Karpas-422 (cell line): ENCODE results near the gene INTS2. TPM values are rescaled to one million over a fixed set of nuclear protein-coding genes. Genes with fewer than 3 reads are reported as not detected.
A peak's percentile ranks its signal among the peaks of the same experiment; 100 is the strongest.
"Not testable (repeated sequence)": the region's sequence is repeated elsewhere in the genome, so short reads cannot be mapped to it uniquely, and the experiment has no call there.

Source experiments
- DNase-seq: peaks from one replicate; pipeline ENCODE4 v3.0.0-alpha.2; 2015
- H2AFZ ChIP-seq: fragments of 200-600 bp; sonication (generic); 2 replicates; pipeline ENCODE4 v1.6.1; 2014; ENCODE audit warnings: antibody characterized with exemption, low read length, mixed read lengths
- H3K27ac ChIP-seq: fragments of 200-600 bp; sonication (generic); 2 replicates; pipeline ENCODE4 v1.5.1; 2014; ENCODE audit warnings: mild to moderate bottlenecking, low read length, moderate library complexity
- H3K27me3 ChIP-seq: fragments of 200-600 bp; sonication (generic); 2 replicates; pipeline ENCODE4 v1.6.1; 2014; ENCODE audit warnings: low read length, mixed read lengths
- H3K36me3 ChIP-seq: fragments of 200-600 bp; sonication (generic); 2 replicates; pipeline ENCODE4 v1.6.1; 2014; ENCODE audit warnings: low read length, mixed read lengths; ENCODE audit not compliant: insufficient read depth
- H3K4me1 ChIP-seq: fragments of 200-600 bp; sonication (generic); 2 replicates; pipeline ENCODE4 v1.6.1; 2014; ENCODE audit warnings: mild to moderate bottlenecking, low read length, mixed read lengths
- H3K4me2 ChIP-seq: fragments of 200-600 bp; sonication (generic); 2 replicates; pipeline ENCODE4 v1.6.1; 2014; ENCODE audit warnings: low read length, low read depth, mild to moderate bottlenecking; ENCODE audit not compliant: poor library complexity, severe bottlenecking
- H3K4me3 ChIP-seq: fragments of 200-600 bp; sonication (generic); 2 replicates; pipeline ENCODE4 v1.5.1; 2014; ENCODE audit warnings: mild to moderate bottlenecking, antibody characterized with exemption, low read length, mixed read lengths
- H3K79me2 ChIP-seq: fragments of 200-600 bp; sonication (generic); 2 replicates; pipeline ENCODE4 v1.6.1; 2014; ENCODE audit warnings: mild to moderate bottlenecking, low read length, mixed read lengths
- H3K9ac ChIP-seq: fragments of 200-600 bp; sonication (generic); 2 replicates; pipeline ENCODE4 v1.6.0; 2014; ENCODE audit warnings: low read length
- H3K9me2 ChIP-seq: fragments of 200-600 bp; sonication (generic), shearing (Covaris generic); replicated peaks from 2 replicates; pipeline ENCODE4 v1.6.0; 2014; ENCODE audit warnings: mild to moderate bottlenecking, low read length, moderate library complexity; ENCODE audit not compliant: insufficient read depth
- H3K9me3 ChIP-seq: fragments of 300-700, 200-600 bp; sonication (generic); 2 replicates; pipeline ENCODE4 v1.6.1; 2014; ENCODE audit warnings: low read length, mixed read lengths
- H4K20me1 ChIP-seq: fragments of 200-600 bp; sonication (generic); 2 replicates; pipeline ENCODE4 v1.6.1; 2014; ENCODE audit warnings: mild to moderate bottlenecking, antibody characterized with exemption, low read length, low read depth; ENCODE audit not compliant: insufficient read depth
- total RNA-seq: library from RNA; depleted of rRNA; stranded (reverse); fragments of >200 nt; shearing (Covaris generic); gene quantifications from 2 replicates; pipeline ENCODE4 v1.2.3, GENCODE V29; 2014; ENCODE audit warnings: low replicate concordance

Gene INTS2
- total RNA-seq, 1 experiment from 2014 or later: 34.7 TPM

GRCh38 chr17:61822326-61823285, 105.2 kb downstream of the INTS2 start:
- no peaks in the 10 kb centered on the region for H3K27me3 ChIP-seq
- no peak overlapping the region for H3K4me2 ChIP-seq
- peaks cover 9% of the 10 kb centered on the region for H3K9me3 ChIP-seq
- no peak overlapping the region for H3K27ac ChIP-seq
- peaks cover under 1% of the 10 kb centered on the region; the same call in 1 of the 2 replicates for H3K4me1 ChIP-seq
- H4K20me1 ChIP-seq: no peaks in the 10 kb centered on the region
- H3K9me2 ChIP-seq: no peaks in the 10 kb centered on the region
- H3K4me3 ChIP-seq: no peak overlapping the region
- H3K9ac ChIP-seq: no peak overlapping the region
- H3K36me3 ChIP-seq: peaks cover 44% of the 10 kb centered on the region
- no peak overlapping the region for H2AFZ ChIP-seq
- peak; percentile 43 for DNase-seq
- peaks cover 26% of the 10 kb centered on the region for H3K79me2 ChIP-seq

- no peak for DNase-seq
These were observed 106.1 kb downstream of the INTS2 start for GRCh38 chr17:61821655-61822054.

GRCh38 chr17:61819265-61819664, 108.5 kb downstream of the INTS2 start:
- H3K9me2 ChIP-seq, DNase-seq, H4K20me1 ChIP-seq, H3K9ac ChIP-seq, H3K9me3 ChIP-seq, H2AFZ ChIP-seq, H3K27ac ChIP-seq, H3K4me3 ChIP-seq, H3K4me2 ChIP-seq, H3K27me3 ChIP-seq: not testable (repeated sequence)
- Histone ChIP-seq H3K79me2 (peaks cover 15% of the 10 kb centered on the region), H3K4me1 (peaks cover 23% of the 10 kb centered on the region), H3K36me3 (peaks cover 36% of the 10 kb centered on the region)

More at GRCh38 chr17:61821655-61822054, 106.1 kb downstream of the INTS2 start:
- Histone ChIP-seq H3K4me2 (no peak overlapping the region), H3K9me2 (no peaks in the 10 kb centered on the region), H3K27ac (no peak overlapping the region), H2AFZ (no peak overlapping the region), H3K36me3 (peaks cover 41% of the 10 kb centered on the region), H3K9me3 (peaks cover 9% of the 10 kb centered on the region), H3K27me3 (no peaks in the 10 kb centered on the region), H3K79me2 (peaks cover 24% of the 10 kb centered on the region), H3K4me1 (peaks cover 10% of the 10 kb centered on the region), H4K20me1 (no peaks in the 10 kb centered on the region), H3K4me3 (no peak overlapping the region), H3K9ac (no peak overlapping the region)

- Histone ChIP-seq H3K79me2 (peaks cover 15% of the 10 kb centered on the region), H3K36me3 (peaks cover 30% of the 10 kb centered on the region), H3K4me3 (no peak overlapping the region), H3K9me2 (no peaks in the 10 kb centered on the region), H4K20me1 (no peaks in the 10 kb centered on the region), H3K4me1 (peaks cover 24% of the 10 kb centered on the region), H3K9ac (no peak overlapping the region), H3K27ac (no peak overlapping the region), H2AFZ (no peak overlapping the region), H3K27me3 (no peaks in the 10 kb centered on the region), H3K9me3 (peaks cover 9% of the 10 kb centered on the region), H3K4me2 (no peak overlapping the region)
- DNase-seq: no peak
These were observed 109.6 kb downstream of the INTS2 start for GRCh38 chr17:61818225-61818624.

- H3K27me3 ChIP-seq: no peaks in the 10 kb centered on the region
- no peak for DNase-seq
- no peaks in the 10 kb centered on the region for H3K9me2 ChIP-seq
- H3K27ac ChIP-seq: no peak overlapping the region
- H3K4me3 ChIP-seq: no peak overlapping the region
- H2AFZ ChIP-seq: no peak overlapping the region
- peaks cover 11% of the 10 kb centered on the region for H3K79me2 ChIP-seq
- H3K4me2 ChIP-seq: no peak overlapping the region
- peaks cover 22% of the 10 kb centered on the region for H3K36me3 ChIP-seq
- peaks cover 24% of the 10 kb centered on the region for H3K4me1 ChIP-seq
- peaks cover 7% of the 10 kb centered on the region for H3K9me3 ChIP-seq
- no peaks in the 10 kb centered on the region for H4K20me1 ChIP-seq
- no peak overlapping the region for H3K9ac ChIP-seq
These were observed 110.3 kb downstream of the INTS2 start for GRCh38 chr17:61817452-61817851.

- Histone ChIP-seq H3K9me2 (no peaks in the 10 kb centered on the region), H3K79me2 (peaks cover 6% of the 10 kb centered on the region; the same call in 1 of the 2 replicates), H3K36me3 (peaks cover 13% of the 10 kb centered on the region), H3K9me3 (peaks cover 5% of the 10 kb centered on the region; the same call in 1 of the 2 replicates), H3K27me3 (no peaks in the 10 kb centered on the region), H4K20me1 (no peaks in the 10 kb centered on the region), H3K4me3 (no peak overlapping the region), H3K9ac (no peak overlapping the region), H3K4me1 (peaks cover 24% of the 10 kb centered on the region), H3K27ac (peak overlapping the region; percentile 40; the same call in 1 of the 2 replicates), H2AFZ (no peak overlapping the region), H3K4me2 (no peak overlapping the region)
- DNase-seq: peak; percentile 46
These were observed 111.2 kb downstream of the INTS2 start for GRCh38 chr17:61816538-61816937.

GRCh38 chr17:61815863-61816503, 111.8 kb downstream of the INTS2 start:
- peaks cover 2% of the 10 kb centered on the region; the same call in 1 of the 2 replicates for H3K9me3 ChIP-seq
- DNase-seq: no peak
- no peak overlapping the region for H3K4me3 ChIP-seq
- H4K20me1 ChIP-seq: no peaks in the 10 kb centered on the region
- H3K79me2 ChIP-seq: peaks cover 3% of the 10 kb centered on the region; the same call in 1 of the 2 replicates
- H3K4me1 ChIP-seq: peaks cover 24% of the 10 kb centered on the region
- no peaks in the 10 kb centered on the region for H3K27me3 ChIP-seq
- peak overlapping the region; percentile 40; the same call in 1 of the 2 replicates for H3K27ac ChIP-seq
- H3K9ac ChIP-seq: no peak overlapping the region
- peaks cover 8% of the 10 kb centered on the region for H3K36me3 ChIP-seq
- H2AFZ ChIP-seq: no peak overlapping the region
- H3K9me2 ChIP-seq: no peaks in the 10 kb centered on the region
- H3K4me2 ChIP-seq: no peak overlapping the region
